Measurements from ENCODE around the gene GFY.

GFY gene

GRCh38 chr19:49390131-49390928, 34.9 kb upstream of the GFY start:
- no peak for DNase-seq (ENCODE audit: low read depth)
- no peak overlapping the region for H3K4me3 ChIP-seq (ENCODE audit: low read depth, low read length)
- TF ChIP-seq CTCF (conservative IDR thresholded peaks at IDR 0.05; ENCODE audit: low read depth, low read length) = no peak

DNA sequence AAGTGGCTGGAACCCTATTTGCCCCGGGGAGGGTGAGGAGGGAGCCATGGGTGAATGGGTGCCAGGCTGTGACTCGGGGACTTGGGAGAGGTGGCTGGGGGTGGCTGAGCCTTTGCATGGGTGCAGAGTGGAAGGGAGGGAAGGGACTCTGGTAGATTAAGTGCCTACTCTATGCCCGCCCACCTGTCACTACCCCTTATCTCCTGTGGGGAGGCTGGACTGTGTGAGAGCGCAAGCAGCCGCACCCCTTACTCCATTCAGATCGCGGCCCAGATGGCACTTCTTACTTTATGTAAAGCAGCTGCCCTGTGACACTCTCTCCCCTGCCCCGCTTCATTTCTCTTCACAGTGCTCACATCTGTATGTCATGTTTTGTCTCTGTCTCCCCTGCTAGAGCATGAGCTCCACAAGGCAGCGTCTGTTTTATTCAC, 34.2 kb upstream of the GFY start:
- DNase-seq (ENCODE audit: low read depth) = no peak
- no peak overlapping the region for H3K4me3 ChIP-seq (ENCODE audit: low read depth, low read length)
- no peak for TF ChIP-seq CTCF (conservative IDR thresholded peaks at IDR 0.05; ENCODE audit: low read depth, low read length)

DNA sequence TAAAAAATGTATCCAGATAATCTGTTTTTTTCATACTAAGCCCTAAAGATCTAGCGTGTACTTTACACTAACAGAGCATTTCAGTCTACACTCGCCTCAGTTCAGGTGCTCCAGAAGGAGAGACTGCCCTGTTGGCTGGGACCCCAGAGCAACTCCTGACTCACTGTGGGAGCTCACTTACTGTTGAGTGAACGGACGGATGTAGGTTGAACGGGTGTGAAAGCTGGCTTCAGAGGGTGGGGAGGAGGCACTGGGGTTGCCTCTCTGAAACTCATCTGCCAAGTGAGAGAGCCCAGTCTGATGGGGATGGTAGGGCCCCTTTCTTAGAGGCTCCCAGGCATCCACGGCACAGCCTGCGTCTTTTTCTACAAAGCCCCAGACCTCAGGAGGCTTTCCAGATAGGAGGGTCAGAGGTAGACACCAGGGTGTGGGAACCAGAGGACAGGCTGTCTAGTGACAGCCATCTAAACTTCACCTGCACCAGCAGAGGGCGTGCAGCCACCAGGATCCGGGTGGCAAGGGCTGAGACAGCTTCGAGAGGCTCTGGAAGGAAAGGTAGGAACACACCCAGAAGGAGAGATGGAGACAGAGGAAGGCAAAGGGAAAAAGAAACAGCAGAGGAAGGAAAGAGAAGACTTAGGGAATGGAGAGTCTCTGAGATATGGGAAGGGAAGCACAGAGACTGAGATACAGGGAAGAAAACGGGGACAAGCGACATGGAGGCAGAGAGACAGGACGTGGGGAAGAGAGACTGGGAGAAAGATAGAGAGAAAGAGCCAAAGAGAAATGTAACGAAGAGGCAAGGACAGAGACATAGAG, 33.4 kb upstream of the GFY start:
- peak; percentile 90 for TF ChIP-seq CTCF (conservative IDR thresholded peaks at IDR 0.05; ENCODE audit: low read depth, low read length)
- DNase-seq (ENCODE audit: low read depth) = peak; percentile 84
- H3K4me3 ChIP-seq (ENCODE audit: low read depth, low read length) = no peak overlapping the region

GRCh38 chr19:49393881-49394280, 31.3 kb upstream of the GFY start:
- H3K4me3 ChIP-seq (ENCODE audit: low read depth, low read length) = no peak overlapping the region
- TF ChIP-seq CTCF (conservative IDR thresholded peaks at IDR 0.05; ENCODE audit: low read depth, low read length) = no peak
- no peak for DNase-seq (ENCODE audit: low read depth)

- no peak for DNase-seq (ENCODE audit: low read depth)
- H3K4me3 ChIP-seq (ENCODE audit: low read depth, low read length) = no peak overlapping the region
- no peak for TF ChIP-seq CTCF (conservative IDR thresholded peaks at IDR 0.05; ENCODE audit: low read depth, low read length)
These were observed 29.4 kb upstream of the GFY start for GRCh38 chr19:49395581-49396407.

- no peak for TF ChIP-seq CTCF (conservative IDR thresholded peaks at IDR 0.05; ENCODE audit: low read depth, low read length)
- DNase-seq (ENCODE audit: low read depth) = no peak
- H3K4me3 ChIP-seq (ENCODE audit: low read depth, low read length) = no peak overlapping the region
These were observed 28.3 kb upstream of the GFY start for GRCh38 chr19:49396738-49397505.

All from choroid plexus epithelial cell (primary cell).